Panc1 (cell line): ENCODE data around the gene SCGB1A1.

Source experiments
- POLR2AphosphoS5 ChIP-seq: IDR thresholded peaks from 2 replicates; pipeline ENCODE4 v1.6.1; 2012; ENCODE audit warnings: mild to moderate bottlenecking, low read depth, low read length, moderate library complexity
- SIN3A ChIP-seq: IDR thresholded peaks from 2 replicates; pipeline ENCODE4 v1.6.1; 2012; ENCODE audit warnings: low read depth, mild to moderate bottlenecking, low read length, moderate library complexity, borderline replicate concordance; ENCODE audit not compliant: insufficient read depth
- TCF7L2 ChIP-seq: IDR thresholded peaks from 2 replicates; pipeline ENCODE4 v1.6.1; 2011; ENCODE audit warnings: mild to moderate bottlenecking, low read depth, low read length, inconsistent platforms
- TF ChIP-seq, protein P1 (sequence below), 2 experiments: IDR thresholded peaks; 2 replicates each; pipeline ENCODE4 v1.6.1; 2011 to 2012; ENCODE audit warnings: low read depth in 2 of 2, control low read depth in 1 of 2, low read length in 1 of 2, mild to moderate bottlenecking in 1 of 2, moderate library complexity in 1 of 2; ENCODE audit not compliant: insufficient read depth in 1 of 2
- TF ChIP-seq, protein P2 (sequence below): fragments of 450-650 bp; IDR thresholded peaks from 2 replicates; pipeline ENCODE4 v1.5.1; 2017; ENCODE audit warnings: mild to moderate bottlenecking

DNA sequence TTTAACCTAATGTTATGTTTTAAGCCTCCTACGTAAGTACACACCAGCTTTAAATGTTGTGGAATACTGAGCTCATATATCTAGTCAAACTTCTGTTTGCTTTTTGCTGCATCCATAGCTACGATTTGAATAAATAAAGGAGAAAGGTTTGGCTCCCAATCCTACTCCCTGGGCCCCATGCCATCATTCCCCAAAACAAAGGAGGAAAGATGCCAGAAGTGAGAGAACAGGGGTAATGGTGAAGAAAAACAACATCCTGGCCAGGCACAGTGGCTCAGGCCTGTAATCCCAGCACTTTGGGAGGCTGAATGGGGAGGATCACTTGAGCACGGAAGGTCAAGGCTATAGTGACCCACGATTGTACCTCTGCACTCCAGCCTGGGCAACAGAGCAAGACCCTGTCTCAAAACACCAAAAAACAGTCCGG, 26.5 kb downstream of the SCGB1A1 start:
- TF ChIP-seq TCF7L2 = no peak
- TF ChIP-seq, protein P1, sequence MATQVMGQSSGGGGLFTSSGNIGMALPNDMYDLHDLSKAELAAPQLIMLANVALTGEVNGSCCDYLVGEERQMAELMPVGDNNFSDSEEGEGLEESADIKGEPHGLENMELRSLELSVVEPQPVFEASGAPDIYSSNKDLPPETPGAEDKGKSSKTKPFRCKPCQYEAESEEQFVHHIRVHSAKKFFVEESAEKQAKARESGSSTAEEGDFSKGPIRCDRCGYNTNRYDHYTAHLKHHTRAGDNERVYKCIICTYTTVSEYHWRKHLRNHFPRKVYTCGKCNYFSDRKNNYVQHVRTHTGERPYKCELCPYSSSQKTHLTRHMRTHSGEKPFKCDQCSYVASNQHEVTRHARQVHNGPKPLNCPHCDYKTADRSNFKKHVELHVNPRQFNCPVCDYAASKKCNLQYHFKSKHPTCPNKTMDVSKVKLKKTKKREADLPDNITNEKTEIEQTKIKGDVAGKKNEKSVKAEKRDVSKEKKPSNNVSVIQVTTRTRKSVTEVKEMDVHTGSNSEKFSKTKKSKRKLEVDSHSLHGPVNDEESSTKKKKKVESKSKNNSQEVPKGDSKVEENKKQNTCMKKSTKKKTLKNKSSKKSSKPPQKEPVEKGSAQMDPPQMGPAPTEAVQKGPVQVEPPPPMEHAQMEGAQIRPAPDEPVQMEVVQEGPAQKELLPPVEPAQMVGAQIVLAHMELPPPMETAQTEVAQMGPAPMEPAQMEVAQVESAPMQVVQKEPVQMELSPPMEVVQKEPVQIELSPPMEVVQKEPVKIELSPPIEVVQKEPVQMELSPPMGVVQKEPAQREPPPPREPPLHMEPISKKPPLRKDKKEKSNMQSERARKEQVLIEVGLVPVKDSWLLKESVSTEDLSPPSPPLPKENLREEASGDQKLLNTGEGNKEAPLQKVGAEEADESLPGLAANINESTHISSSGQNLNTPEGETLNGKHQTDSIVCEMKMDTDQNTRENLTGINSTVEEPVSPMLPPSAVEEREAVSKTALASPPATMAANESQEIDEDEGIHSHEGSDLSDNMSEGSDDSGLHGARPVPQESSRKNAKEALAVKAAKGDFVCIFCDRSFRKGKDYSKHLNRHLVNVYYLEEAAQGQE (IDR thresholded peaks at IDR 0.05; ENCODE audit: insufficient read depth in 1 of 2, low read depth in 2 of 2, low read length in 1 of 2) = no peak
- TF ChIP-seq, protein P2, sequence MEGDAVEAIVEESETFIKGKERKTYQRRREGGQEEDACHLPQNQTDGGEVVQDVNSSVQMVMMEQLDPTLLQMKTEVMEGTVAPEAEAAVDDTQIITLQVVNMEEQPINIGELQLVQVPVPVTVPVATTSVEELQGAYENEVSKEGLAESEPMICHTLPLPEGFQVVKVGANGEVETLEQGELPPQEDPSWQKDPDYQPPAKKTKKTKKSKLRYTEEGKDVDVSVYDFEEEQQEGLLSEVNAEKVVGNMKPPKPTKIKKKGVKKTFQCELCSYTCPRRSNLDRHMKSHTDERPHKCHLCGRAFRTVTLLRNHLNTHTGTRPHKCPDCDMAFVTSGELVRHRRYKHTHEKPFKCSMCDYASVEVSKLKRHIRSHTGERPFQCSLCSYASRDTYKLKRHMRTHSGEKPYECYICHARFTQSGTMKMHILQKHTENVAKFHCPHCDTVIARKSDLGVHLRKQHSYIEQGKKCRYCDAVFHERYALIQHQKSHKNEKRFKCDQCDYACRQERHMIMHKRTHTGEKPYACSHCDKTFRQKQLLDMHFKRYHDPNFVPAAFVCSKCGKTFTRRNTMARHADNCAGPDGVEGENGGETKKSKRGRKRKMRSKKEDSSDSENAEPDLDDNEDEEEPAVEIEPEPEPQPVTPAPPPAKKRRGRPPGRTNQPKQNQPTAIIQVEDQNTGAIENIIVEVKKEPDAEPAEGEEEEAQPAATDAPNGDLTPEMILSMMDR = no peak
- no peak for TF ChIP-seq SIN3A
- no peak for TF ChIP-seq POLR2AphosphoS5
